ENCODE measurements around the gene ABHD16B.

Gene ABHD16B

DNA sequence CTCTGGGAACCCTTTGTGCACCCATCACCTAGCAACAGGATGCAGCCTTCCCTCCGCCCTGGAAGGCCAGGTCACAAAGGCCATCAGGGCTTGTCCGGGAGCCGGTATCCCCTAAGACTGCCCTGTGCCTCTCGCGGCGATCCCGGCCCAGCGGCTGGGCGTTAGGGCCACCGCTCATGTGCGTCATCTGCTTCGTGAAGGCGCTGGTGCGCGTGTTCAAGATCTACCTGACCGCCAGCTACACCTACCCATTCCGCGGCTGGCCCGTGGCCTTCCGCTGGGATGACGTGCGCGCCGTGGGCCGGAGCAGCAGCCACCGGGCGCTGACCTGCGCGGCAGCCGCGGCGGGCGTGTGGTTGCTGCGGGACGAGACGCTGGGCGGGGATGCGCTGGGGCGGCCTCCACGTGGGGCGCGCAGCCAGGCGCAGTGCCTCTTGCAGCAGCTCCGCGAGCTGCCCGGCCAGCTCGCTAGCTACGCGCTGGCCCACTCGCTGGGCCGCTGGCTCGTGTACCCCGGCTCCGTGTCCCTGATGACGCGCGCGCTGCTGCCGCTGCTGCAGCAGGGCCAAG, at the start of gene ABHD16B:
TSS of gene ABHD16B (plus strand) at position 134 of the 570 bp plus-strand sequence. CDS start at position 177, 43 bp downstream.
- DNase-seq (ENCODE audit: low read depth), result no peak

DNA sequence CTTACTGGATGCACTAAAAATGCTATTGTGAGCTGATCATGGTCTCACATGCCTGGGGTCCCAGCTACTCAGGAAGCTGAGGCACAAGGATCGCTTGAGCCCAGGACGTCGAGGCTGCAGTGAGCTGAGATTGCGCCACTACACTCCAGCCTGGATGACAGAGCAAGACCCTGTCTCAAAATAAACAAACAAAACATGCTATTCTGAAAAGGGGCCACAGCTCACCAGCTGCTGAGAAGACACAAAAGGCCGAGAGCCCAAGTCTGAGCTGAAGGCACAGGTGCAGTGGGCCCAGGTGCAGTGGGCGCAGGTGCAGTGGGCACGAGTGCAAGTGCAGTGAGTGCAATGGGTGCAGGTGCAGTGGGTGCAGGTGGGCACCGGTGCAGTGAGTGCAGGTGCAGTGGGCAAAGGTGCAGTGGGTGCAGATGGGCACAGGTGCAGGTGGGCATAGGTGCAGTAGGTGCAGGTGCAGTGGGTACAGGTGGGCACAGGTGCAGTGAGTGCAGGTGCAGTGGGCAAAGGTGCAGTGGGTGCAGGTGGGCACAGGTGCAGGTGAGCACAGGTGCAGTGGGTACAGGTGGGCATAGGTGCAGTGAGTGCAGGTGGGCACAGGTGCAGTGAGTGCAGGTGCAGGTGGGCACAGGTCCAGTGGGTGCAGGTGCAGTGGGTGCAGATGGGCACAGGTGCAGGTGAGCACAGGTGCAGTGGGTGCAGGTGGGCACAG, 46.2 kb upstream of the ABHD16B start:
- DNase-seq (ENCODE audit: low read depth), result no peak

DNA sequence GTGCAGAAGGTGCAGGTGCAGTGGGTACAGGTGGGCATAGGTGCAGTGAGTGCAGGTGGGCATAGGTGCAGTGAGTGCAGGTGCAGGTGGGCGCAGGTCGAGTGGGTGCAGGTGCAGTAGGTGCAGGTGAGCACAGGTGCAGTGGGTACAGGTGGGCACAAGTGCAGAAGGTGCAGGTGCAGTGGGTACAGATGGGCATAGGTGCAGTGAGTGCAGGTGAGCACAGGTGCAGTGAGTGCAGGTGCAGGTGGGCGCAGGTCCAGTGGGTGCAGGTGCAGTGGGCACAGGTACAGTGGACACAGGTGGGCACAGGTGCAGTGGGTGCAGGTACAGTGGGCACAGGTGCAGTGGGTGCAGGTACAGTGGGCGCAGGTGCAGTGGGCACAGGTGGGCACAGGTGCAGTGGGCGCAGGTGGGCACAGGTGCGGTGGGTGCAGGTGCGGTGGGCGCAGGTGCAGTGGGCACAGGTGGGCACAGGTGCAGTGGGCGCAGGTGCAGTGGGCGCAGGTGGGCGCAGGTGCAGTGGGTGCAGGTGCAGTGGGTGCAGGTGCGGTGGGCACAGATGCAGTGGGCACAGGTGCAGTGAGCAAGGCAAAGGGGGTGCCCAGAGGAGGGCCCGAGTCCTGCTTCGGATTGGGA, 45.6 kb upstream of the ABHD16B start:
- DNase-seq (ENCODE audit: low read depth), result no peak

DNA sequence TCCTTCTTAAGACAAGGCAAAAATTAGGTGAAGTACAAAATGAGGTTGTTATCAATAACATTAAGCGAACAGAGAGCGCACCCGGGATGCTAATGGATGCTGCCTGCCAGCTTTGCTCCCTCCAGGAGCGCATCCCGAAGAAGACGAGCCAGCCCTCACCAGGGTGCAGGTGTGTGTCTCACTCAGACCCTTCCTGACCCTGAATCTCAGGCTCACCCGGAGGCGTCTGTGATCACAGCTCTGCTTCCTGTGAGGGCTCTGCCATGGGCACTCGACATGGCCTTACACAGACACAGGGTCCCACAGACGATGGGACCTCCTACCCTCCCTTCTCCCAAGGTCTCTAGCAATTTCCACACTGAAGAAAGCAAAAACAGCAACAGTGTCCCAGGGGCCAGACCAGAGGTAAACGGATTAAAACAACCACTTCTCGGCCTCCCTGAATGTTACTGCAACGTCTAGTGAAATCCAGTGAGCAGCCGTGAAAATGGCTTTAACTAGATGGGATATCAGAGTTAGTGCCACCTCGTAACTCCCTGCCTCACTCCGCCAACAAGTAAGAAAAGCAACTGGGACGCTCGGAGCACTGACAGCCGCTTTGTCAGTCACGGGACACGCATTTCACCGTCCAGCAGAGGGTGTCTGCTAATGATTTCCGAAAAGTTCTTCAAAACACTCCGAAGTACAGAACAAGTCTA, 41.9 kb upstream of the ABHD16B start:
- DNase-seq (ENCODE audit: low read depth), result no peak

DNA sequence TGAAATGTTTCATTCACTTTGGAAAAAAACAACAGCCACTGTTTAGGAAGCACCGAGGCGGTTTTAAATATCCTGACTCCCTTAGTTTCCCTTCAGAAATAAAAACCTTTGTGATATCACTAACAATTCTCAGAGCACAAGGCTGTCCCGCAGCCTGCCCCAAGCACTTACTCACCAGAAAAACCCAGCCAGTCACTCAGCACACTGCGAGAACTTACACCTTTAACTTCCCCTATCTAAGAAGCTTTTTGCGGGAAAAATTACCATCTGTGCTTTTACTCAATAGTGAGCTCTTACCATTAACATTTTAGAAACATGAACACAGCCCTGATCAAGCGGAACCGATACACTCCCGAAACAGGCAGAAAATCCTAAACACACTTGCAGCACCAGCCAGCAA, 39.5 kb upstream of the ABHD16B start:
- no peak for DNase-seq (ENCODE audit: low read depth)

DNA sequence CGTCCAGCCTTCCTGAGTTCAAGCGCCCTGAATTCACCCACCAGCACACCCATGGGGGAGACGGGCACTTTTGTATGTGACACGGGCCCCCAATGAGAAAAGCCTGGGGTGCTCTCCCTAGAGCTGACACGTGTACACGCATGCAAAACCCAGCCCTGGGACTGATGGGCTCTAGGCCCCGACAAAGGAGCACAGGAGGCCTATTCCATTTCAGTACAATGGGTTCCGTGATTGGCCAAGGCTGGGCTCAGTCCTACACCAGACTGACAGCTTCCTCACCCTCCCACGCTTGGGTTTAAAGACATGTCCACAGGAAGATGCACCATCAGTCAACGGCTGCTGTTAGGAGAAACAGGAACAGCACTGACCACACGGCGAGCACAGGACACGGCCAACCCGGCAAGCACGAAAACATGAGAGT, 39.0 kb upstream of the ABHD16B start:
- no peak for DNase-seq (ENCODE audit: low read depth)

DNA sequence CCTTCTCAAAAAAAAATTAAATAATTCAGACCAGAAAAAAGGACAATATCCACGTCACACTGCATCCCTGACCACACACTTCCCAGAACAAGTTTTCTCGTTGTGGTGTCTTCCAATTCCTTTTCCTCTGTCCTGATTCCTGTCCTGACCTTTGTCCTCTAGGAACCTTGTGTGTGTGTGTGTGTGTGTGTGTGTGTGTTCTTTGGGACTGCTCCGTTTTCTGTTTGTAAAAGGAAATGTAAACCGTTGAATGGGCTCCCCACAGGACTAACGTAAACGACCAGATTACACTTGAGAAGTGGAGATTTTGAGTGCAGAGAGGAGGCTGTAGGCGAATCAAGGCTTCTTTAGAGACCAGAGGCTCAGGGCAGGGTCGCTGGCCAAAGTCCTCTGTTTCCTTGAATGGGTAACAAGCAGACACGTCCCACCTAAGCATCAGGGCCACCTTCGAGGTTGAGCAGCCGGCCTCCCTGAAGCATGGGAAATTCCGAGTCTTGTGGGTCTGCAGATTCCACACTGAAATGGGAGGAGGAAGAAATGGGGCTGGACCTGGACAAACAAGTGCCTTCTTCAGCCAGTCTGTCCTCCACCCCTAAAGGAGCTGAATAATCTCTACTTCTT, 37.5 kb upstream of the ABHD16B start:
- no peak for DNase-seq (ENCODE audit: low read depth)

DNA sequence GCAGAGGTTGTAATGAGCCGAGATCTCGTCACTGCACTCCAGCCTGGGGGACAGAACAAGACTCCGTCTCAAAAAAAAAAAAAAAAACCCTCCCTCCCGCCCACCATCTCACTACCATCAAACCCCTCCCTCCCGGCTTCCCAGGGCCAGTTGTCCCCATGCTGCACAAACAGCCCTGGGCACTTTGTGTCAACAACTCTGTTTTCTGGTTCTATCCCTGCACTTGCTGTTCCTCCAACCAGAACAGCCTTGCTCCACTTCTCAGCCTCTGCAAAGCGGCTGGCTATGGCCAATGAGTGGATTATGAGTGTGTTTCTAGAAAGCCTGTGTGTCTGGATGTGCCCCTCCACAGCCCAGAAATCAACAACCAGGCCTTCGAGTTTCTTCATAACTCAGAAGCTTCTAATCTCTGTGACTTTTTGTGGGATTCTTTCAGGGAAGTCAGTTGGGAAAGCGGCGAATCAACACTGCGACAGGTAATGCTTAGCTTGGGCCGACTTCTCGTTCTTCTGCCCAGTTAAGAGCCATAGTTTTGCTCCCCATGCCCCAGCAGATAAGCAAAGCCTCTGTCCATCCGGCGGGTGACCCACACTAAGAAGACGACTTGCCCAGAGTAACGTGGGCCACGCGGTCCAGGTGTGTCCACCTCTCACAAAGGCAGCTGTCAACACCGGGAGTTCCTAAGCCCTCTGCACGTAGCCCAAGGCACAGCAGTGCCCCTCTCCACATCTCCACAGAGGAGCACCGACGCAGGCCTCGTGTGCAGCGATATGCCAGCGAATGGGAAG, 35.8 kb upstream of the ABHD16B start:
- DNase-seq (ENCODE audit: low read depth), result no peak

DNA sequence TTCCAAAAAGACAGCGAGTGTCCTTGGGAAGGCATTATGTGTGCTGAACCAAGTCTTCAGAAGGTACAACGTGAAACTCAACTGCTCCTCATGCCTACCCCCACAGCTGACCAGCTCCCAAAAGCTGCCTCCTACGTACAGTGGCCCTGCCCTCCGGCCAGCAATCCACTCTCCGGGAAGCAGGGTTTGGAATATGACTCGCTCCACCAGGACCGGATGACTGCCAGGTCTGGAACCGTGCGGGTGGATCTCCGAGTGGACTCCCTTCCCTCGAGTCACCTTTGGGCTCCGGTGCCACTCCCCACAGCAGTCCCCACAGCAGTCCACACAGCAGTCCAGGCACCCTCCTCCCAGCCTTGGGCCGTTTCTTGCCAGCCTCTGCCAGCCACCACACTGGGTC, 34.5 kb upstream of the ABHD16B start:
- DNase-seq (ENCODE audit: low read depth), result no peak

DNA sequence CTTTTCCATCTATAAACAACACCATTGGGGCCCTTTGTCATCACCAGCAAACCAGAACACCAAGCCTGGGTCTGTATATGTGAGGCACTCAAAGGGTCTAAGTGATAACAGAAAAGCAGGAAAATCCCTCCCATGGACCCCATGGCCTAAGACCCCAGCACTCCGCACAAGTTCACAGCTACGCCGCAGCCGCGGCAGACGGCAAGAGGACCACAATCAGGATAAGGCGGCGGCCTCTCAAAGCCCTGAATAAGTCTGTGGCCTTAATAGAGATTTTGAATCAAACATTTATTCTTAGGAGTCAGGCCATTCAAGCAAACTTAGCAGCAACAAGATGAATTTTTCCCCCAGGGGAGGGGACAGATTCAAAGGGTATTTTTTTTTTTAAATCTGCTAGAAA, 33.2 kb upstream of the ABHD16B start:
- DNase-seq (ENCODE audit: low read depth), result no peak

DNA sequence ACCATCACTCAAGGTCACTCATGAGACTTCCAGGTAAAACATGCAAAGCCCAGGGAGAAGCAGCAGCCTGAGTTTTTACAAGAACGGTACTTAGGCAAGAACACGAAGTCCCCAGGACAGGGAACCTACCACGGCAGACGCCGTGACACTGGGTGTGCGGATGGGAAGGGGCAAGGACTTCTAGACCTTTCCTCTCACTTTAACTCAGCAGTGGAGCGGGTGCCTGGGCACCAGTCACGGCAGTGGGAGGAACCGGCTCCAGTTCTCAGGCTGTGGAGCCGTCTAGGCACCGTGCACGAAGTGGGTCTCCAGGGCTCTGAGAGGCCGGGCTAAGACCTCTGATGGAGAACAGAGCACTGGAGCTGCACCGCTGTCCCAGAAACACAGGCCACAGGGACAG, 32.8 kb upstream of the ABHD16B start:
- DNase-seq (ENCODE audit: low read depth), result no peak

DNA sequence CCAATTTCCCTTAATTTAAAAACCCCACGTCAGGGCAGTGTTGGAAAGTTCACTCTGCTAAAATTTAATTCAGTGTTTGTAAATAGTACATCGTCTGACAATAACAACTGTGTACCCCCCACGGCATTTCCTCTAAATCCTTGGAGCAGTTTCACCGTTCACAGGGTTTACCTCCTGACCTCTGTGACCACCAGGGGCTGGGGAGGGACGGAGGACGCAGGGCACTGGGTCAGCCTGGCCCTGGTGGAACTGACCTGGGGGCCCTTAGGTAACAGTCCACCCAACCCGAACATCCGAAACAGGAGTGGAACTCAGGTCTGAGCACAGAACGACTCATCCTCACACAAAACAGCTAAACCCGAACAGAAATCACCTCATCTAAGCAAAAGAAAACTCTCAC, 32.3 kb upstream of the ABHD16B start:
- no peak for DNase-seq (ENCODE audit: low read depth)

DNA sequence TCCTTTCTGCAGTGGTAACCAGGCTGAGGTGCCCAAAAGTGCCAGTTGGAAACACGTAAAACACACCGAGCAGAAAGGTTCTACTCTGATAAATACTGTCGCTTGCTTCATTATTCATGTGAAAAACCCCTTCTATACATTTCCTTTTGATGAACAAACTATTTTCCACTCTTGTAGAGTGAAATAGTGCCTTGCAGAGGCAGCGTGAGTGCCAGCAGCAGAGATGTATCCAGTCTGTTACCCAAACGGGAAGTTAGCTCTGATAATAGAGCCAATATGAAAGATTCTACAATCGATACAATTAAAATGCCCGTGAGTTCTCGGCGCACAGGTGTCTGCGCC, 31.7 kb upstream of the ABHD16B start:
- no peak for DNase-seq (ENCODE audit: low read depth)

DNA sequence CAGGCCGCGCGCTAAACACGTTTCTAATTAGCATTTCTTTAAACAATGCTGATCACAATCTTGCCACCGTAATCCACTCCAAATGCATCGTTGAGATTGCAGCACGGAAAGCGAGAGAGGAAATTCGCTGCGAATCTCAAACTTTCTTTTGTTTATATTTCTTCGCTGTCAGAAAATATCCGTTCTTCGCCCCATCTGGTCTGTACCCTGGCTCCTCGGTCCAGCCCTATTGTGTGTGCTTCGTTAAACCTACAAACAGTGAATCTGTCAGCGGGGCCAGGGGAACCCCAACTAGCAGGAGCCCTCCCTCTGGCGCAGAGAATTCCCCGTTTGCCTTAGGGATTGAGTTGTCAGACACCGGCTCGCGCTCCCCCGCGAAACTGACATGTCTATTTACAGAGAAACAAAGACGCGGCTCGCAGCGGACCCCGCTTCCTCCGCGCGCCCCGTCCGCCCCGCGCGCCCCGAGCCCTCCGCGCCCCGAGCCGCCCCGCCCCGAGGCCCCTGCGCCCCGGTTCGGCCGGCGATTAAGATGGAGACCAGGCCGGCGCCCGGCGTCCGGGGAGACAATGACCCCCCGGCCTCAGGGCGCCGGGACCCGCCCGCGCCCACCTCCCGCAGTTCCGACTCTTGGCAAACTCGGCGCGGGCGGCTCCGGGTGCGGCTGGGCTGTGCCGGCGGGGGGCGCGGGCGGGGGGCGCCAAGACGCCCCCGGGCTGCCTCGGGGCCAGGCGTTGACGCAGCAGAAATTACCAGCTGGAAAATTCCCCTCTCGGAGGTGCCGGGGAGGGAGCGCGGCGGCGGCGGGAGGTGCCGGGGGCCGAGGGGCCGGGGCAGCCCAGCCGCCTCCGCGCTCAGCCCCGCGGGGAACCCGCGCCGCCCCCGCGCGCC, 31.1 kb upstream of the ABHD16B start:
- DNase-seq (ENCODE audit: low read depth), result no peak

DNA sequence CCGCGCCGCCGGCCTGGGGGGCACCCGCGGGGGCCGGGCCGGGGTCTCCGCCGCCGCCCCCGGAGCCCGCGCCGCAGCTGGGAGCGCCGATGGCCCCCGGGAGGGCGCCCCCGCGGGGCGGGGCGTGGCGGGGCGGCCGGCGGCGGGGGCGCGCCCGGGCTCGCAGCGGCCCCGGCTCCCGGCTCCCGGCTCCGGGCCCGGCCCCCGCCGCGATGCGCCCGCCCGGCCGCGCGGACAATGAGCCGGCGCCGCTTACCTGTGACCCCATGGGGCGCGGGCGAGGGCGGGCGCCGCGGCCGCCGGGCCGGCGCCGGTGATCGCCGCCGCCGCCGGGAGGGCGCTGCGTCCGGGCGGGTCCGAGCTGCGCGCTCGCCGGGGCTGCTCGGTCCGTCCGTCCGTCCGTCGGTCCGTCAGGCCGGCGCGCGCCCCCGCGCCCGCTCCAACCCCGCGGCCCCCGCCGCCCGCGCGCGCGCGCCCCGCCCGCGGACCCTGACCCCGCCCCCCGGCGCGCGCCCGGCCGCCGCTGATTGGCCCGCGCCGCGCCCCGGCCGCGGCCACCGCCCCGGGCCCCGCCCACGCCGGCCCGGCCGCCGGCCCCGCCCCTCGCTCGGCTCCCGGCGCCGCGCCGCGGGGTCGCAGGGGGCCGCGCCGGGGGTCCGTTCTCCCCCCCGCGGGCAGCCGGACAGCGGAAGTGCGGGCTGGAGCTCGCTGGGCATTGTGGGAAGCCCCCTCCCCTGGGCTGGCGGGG, 30.3 kb upstream of the ABHD16B start, which contains the start of gene ZBTB46:
TSS of gene ZBTB46 (minus strand) at position 424 of the 748 bp plus-strand sequence. CDS start 40,507 bp downstream, outside the sequence.
- DNase-seq (ENCODE audit: low read depth), result no peak

DNA sequence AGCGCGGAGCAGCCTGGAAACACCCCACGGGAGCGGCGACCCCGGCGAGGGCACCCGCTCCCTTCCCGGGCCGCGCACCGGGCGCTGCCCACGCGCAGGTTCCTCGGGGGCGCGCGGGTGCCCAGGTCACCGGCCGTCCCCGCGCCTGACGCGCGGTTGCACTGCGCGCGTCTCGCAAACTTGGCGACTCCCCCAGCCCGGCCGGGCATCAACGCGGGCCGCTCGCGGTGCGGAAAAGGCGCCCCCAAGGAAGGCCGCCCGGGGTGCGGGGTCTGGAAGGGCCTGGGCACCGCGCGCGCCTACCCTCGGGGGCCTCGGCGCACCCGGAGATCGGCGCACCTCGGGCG, 29.7 kb upstream of the ABHD16B start:
- DNase-seq (ENCODE audit: low read depth), result no peak

DNA sequence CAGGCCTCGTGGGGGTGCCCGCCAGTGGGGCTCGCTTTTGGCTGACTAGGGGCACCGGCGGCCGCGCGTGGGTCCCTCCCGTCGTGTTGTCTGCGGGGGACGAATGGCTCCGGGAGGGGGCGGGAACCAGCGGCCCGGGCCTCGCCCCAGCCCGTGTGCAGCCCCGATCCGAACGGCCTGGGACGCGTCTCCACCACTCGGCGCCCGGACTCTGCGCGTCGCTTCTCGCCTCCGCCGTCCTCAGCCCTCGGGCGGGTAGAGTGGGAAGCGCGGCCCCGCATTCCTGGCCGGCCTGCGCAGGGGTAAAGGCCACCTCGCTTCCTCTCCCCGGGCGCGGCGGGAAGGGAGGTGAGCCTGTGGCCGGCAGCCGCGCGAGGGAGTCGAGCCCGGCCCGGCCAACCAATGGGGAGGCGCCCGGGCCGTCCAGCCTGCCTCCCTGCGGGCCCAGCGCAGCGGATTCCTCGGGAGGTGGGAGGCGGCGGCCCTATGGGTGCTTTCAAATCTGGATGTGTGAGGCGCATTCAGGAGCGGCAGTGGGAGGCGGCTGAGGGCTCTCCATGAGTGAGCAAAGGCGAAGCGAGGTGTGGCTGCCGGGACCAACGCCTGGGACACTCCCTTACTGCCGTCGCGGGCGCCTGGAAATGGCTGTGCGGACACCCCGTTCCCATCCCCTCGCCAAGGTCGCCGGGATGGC, 29.2 kb upstream of the ABHD16B start:
- DNase-seq (ENCODE audit: low read depth), result no peak

DNA sequence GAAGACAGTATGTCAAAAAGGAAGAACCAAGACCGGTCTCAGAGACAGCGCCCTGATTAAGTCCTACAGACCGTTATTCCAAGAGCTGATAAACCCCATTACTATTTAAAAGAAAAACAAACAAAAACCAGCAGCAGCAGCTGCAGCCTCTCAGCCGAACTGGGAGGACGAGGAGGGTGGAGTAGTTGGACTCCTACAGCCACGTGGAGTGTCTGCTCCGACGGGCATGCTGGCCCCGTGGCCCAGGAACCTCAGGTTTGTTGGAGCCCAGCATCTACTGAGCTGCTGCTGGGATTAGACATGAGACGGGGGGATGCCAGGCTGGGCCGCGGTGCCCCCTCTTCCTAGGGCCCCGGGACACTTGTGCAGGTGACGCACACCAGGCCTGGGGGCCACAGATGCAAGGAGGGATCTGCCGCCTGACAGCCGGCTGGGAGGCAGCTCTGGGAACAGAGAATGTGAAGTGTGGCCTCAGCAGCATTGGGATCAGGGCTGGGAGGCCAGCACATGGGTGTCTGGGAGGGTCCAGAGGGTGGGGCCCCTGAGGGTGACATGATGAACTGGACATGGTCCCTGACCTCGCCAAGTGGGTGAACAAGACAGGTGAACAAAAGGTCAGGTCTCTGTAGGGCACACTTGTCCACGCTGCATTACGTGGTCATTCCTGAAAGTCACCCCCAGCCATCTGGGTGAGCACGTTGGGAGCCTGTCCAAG, 27.4 kb upstream of the ABHD16B start:
- DNase-seq (ENCODE audit: low read depth), result no peak

DNA sequence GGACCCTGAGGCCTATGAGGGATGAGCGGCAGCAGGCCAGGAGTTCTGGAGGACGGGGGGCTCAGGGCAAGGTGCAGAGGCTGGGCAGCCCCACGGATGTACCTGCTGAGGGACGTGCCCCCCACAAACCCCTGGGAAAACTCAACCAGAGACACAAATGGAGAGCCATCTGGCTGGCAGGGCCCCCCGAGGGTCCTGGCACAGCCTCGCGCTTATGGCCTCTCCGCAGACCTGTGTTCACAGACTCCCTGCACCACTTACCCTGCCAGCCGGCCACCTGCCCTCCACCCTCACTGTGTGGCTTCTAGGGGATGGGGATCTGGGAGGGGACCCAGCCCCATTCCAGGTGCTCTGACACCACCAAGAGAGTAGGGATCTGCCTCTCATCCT, 26.8 kb upstream of the ABHD16B start:
- no peak for DNase-seq (ENCODE audit: low read depth)
